Measurements from ENCODE around the gene LGALS1. TPM values are rescaled to one million over a fixed set of nuclear protein-coding genes. Genes with fewer than 3 reads are reported as not detected.

Gene LGALS1
- total RNA-seq: 100 to 1,000 TPM; 362 to 981 TPM

GRCh38 chr22:37674951-37675929, at the start of gene LGALS1:
Gene LGALS1 (plus strand): TSS chr22:37675636. CDS start chr22:37675703, 67 bp downstream.
- ATAC-seq: peak; percentile 72 to 73
- peaks cover 0 to 25% of the 10 kb centered on the region in 2 donors for H3K36me3 Mint-ChIP-seq
- H3K9me3 Mint-ChIP-seq: no peaks in the 10 kb centered on the region

GRCh38 chr22:37625737-37626136, 49.7 kb upstream of the LGALS1 start:
- DNase-seq (ENCODE audit: low spot score in 2 of 2) (no peak), ATAC-seq (no peak)
- Mint-ChIP-seq H3K27ac (peak overlapping the region; percentile 82 to 88), H3K36me3 (peaks cover 0 to 5% of the 10 kb centered on the region in 2 donors), H3K9me3 (no peaks in the 10 kb centered on the region)

More at GRCh38 chr22:37674951-37675929, at the start of gene LGALS1:
- H3K27ac Mint-ChIP-seq: peak within 1 kb of the TSS; percentile 86 to 92
- peak; percentile 80 to 88 for DNase-seq (ENCODE audit: low spot score in 2 of 2)

- DNase-seq (ENCODE audit: low spot score in 2 of 2): no peak
- Mint-ChIP-seq H3K27ac (peak overlapping the region; percentile 82 to 88), H3K36me3 (peaks cover 0 to 5% of the 10 kb centered on the region in 2 donors), H3K9me3 (no peaks in the 10 kb centered on the region)
- ATAC-seq: no peak
Observed at GRCh38 chr22:37626144-37626543, 49.3 kb upstream of the LGALS1 start.

- DNase-seq (ENCODE audit: low spot score in 2 of 2) (no peak), ATAC-seq (no peak)
- H3K27ac Mint-ChIP-seq: peak overlapping the region; percentile 88 to 92
- no peaks in the 10 kb centered on the region for H3K9me3 Mint-ChIP-seq
- H3K36me3 Mint-ChIP-seq: peaks cover 0 to 5% of the 10 kb centered on the region in 2 donors
Observed at GRCh38 chr22:37626556-37627075, 48.8 kb upstream of the LGALS1 start.

GRCh38 chr22:37627121-37627520, 48.3 kb upstream of the LGALS1 start:
- Mint-ChIP-seq H3K9me3 (no peaks in the 10 kb centered on the region), H3K36me3 (peaks cover 0 to 5% of the 10 kb centered on the region in 2 donors), H3K27ac (peak overlapping the region; percentile 88 to 92)
- peak; percentile 4 to 14 for ATAC-seq
- no peak for DNase-seq (ENCODE audit: low spot score in 2 of 2)

- peaks cover 0 to 5% of the 10 kb centered on the region in 2 donors for H3K36me3 Mint-ChIP-seq
- H3K9me3 Mint-ChIP-seq: no peaks in the 10 kb centered on the region
- ATAC-seq (peak; percentile 42 to 53), DNase-seq (ENCODE audit: low spot score in 2 of 2) (peak in 1 of 2 donors; percentile 39)
- peak overlapping the region; percentile 88 to 92 for H3K27ac Mint-ChIP-seq
Observed at GRCh38 chr22:37627545-37627944, 47.9 kb upstream of the LGALS1 start.

- Mint-ChIP-seq H3K27ac (peak overlapping the region; percentile 81 to 88), H3K9me3 (no peaks in the 10 kb centered on the region), H3K36me3 (peaks cover 0 to under 1% of the 10 kb centered on the region in 2 donors)
- ATAC-seq (no peak), DNase-seq (ENCODE audit: low spot score in 2 of 2) (no peak)
Observed at GRCh38 chr22:37628830-37629229, 46.6 kb upstream of the LGALS1 start.

GRCh38 chr22:37629928-37630327, 45.5 kb upstream of the LGALS1 start:
- Mint-ChIP-seq H3K27ac (no peak overlapping the region), H3K36me3 (no peaks in the 10 kb centered on the region), H3K9me3 (no peaks in the 10 kb centered on the region)
- DNase-seq (ENCODE audit: low spot score in 2 of 2): no peak
- ATAC-seq: no peak

- H3K36me3 Mint-ChIP-seq: no peaks in the 10 kb centered on the region
- ATAC-seq (no peak), DNase-seq (ENCODE audit: low spot score in 2 of 2) (no peak)
- H3K27ac Mint-ChIP-seq: peak overlapping the region in 1 of 2 donors; percentile 23
- H3K9me3 Mint-ChIP-seq: no peaks in the 10 kb centered on the region
Observed at GRCh38 chr22:37630839-37631435, 44.5 kb upstream of the LGALS1 start.

- DNase-seq (ENCODE audit: low spot score in 2 of 2) (no peak), ATAC-seq (no peak)
- H3K9me3 Mint-ChIP-seq: no peaks in the 10 kb centered on the region
Observed at GRCh38 chr22:37631448-37632173, 43.8 kb upstream of the LGALS1 start.

GRCh38 chr22:37632174-37633088, 43.0 kb upstream of the LGALS1 start:
- H3K36me3 Mint-ChIP-seq: no peaks in the 10 kb centered on the region
- H3K9me3 Mint-ChIP-seq: no peaks in the 10 kb centered on the region
- H3K27ac Mint-ChIP-seq: peak overlapping the region; percentile 93 to 95
- no peak for DNase-seq (ENCODE audit: low spot score in 2 of 2)
- no peak for ATAC-seq

More at GRCh38 chr22:37631448-37632173, 43.8 kb upstream of the LGALS1 start:
- H3K27ac Mint-ChIP-seq: peak overlapping the region; percentile 93 to 95
- H3K36me3 Mint-ChIP-seq: no peaks in the 10 kb centered on the region

- no peaks in the 10 kb centered on the region for H3K36me3 Mint-ChIP-seq
- H3K27ac Mint-ChIP-seq: peak overlapping the region; percentile 91 to 93
- DNase-seq (ENCODE audit: low spot score in 2 of 2) (peak in 1 of 2 donors; percentile 71), ATAC-seq (peak; percentile 21 to 37)
- H3K9me3 Mint-ChIP-seq: no peaks in the 10 kb centered on the region
Observed at GRCh38 chr22:37633089-37633624, 42.3 kb upstream of the LGALS1 start.

GRCh38 chr22:37633625-37634416, 41.6 kb upstream of the LGALS1 start:
- peak; percentile 52 to 91 for DNase-seq (ENCODE audit: low spot score in 2 of 2)

GRCh38 chr22:37634417-37634924, 41.0 kb upstream of the LGALS1 start:
- ATAC-seq (no peak), DNase-seq (ENCODE audit: low spot score in 2 of 2) (no peak)
- H3K27ac Mint-ChIP-seq: peak overlapping the region; percentile 78 to 93
- no peaks in the 10 kb centered on the region for H3K9me3 Mint-ChIP-seq
- H3K36me3 Mint-ChIP-seq: peaks cover 0 to 5% of the 10 kb centered on the region in 2 donors

More at GRCh38 chr22:37633625-37634416, 41.6 kb upstream of the LGALS1 start:
- ATAC-seq: peak; percentile 71 to 86
- peaks cover 0 to 5% of the 10 kb centered on the region in 2 donors for H3K36me3 Mint-ChIP-seq
- peak overlapping the region; percentile 91 to 93 for H3K27ac Mint-ChIP-seq
- H3K9me3 Mint-ChIP-seq: no peaks in the 10 kb centered on the region

Measured in activated naive CD4-positive, alpha-beta T cell treated with anti-CD3 and anti-CD28 coated beads, Interleukin-2, amount 50 U/mL, for 72 hours (primary cell).